GM19455 (cell line): Measurements from ENCODE around the gene PPFIA2.
A peak's percentile ranks its signal among the peaks of the same experiment; 100 is the strongest.
"Not testable (repeated sequence)": the region's sequence is repeated elsewhere in the genome, so short reads cannot be mapped to it uniquely, and the experiment has no call there.

ENCODE experiments used
- ATAC-seq: cut with Tn5 transposase; IDR thresholded peaks from one replicate; pipeline ENCODE4 v1.9.1; 2021; ENCODE audit not compliant: unreplicated experiment

PPFIA2 gene

GRCh38 chr12:81670759-81671158, 88.4 kb downstream of the PPFIA2 start:
- ATAC-seq, result no peak

GRCh38 chr12:81668475-81668874, 90.7 kb downstream of the PPFIA2 start:
- no peak for ATAC-seq

GRCh38 chr12:81659310-81659709, 99.8 kb downstream of the PPFIA2 start:
- ATAC-seq, result not testable (repeated sequence)

DNA sequence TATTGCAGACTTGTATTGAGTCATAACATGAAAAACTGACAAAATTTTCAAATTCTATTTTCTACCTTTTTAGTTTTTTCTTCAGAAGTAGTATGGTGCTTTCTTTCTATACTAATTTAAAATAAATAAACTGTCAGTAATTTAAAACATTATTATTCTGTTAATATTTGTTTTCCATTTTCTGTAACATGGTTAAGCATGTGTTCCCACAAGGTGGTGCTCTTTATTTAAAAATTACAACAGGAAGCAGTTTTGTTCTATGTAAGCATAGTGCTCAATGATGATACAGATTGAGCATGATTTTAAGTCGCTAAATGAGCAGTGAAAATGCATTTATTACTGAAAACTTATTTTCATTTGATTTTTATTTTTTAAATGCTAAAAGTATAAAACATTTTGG, 114.6 kb downstream of the PPFIA2 start:
- ATAC-seq, result peak; percentile 71

DNA sequence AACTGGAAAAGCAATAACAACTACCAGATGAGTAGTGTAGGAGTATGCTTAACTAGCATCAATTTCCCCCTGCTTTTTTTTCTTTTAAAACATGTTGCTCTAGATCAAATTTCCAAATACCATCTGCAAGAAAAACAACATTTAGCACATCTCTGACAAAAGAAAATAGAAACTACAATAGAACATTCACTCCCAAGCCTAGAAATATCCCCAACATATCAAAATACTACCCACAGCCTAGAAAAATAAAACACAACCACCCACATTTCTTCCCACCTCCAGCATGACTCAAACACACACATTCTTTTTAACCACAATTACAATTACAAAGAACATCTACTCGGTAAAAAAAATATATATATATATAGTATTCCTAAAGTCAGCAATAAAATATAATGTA, 120.0 kb downstream of the PPFIA2 start:
- ATAC-seq, result no peak

GRCh38 chr12:81633127-81633526, 126.0 kb downstream of the PPFIA2 start:
- ATAC-seq, result no peak

GRCh38 chr12:81627336-81628189, 131.6 kb downstream of the PPFIA2 start:
- ATAC-seq, result no peak

DNA sequence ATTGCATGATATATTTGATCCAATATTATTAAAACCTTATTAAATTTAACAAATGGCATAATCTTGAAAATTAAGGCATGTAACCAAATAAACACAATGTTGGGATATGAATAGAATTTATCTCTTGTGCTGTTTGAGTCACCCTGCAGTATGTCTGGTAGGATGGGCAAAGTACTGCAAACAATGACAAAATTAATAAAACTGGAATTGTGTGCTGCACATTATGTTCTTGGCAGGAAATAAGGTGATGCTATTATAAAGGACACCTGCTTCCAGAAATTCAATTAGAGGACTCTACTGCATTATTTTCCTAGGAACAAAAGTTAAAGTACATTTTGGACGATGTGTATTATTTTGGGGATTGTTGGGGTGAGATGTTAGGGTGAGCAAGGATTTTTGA, 132.7 kb downstream of the PPFIA2 start:
- ATAC-seq, result no peak

DNA sequence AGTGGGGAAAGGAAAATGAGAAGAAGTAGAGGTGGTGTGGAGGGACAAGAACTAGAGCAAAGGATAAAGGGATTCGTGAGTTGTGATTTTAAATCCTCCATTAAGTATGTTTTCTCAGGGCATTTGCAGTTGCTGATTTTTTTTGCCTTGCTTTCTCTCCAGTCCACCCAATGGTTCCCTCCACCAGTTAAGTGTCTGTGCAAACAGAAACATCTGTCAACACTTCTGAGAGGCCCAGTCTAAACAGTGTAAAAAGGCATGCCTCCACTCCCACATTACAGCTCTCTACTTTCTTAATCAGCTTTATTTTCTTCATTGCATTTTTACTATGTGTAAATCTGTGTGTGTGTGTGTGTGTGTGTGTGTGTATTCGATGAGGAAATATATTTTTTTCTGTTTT, 141.2 kb downstream of the PPFIA2 start:
- ATAC-seq, result no peak

DNA sequence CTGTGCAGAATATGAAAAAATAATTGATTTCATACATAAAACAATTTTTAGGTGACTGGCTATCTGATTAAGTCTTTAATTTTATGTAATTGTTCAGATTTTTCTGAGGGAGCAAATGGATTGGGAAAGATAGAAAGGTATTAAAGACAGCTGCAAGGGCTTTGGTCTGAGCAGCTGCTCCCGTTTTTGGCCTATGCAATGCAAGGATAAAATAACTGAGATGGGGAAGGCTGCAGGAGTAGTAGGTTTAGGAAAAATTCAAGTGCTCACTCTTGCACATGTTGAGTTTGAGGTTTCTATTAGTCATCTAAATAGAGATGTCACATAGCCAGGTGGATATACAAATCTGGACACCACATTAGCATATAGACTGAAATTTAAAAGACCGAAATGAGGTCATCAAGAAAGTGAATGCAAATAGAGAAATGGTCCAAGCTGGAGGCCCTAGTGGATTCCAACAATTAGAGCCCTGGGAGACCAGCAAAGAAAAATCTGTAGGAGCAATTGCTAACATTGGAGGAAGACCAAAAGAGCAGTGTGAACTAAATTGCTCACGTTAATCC, 144.0 kb downstream of the PPFIA2 start:
- no peak for ATAC-seq

- peak; percentile 77 for ATAC-seq
Measured at GRCh38 chr12:81610955-81611889, 147.9 kb downstream of the PPFIA2 start.

DNA sequence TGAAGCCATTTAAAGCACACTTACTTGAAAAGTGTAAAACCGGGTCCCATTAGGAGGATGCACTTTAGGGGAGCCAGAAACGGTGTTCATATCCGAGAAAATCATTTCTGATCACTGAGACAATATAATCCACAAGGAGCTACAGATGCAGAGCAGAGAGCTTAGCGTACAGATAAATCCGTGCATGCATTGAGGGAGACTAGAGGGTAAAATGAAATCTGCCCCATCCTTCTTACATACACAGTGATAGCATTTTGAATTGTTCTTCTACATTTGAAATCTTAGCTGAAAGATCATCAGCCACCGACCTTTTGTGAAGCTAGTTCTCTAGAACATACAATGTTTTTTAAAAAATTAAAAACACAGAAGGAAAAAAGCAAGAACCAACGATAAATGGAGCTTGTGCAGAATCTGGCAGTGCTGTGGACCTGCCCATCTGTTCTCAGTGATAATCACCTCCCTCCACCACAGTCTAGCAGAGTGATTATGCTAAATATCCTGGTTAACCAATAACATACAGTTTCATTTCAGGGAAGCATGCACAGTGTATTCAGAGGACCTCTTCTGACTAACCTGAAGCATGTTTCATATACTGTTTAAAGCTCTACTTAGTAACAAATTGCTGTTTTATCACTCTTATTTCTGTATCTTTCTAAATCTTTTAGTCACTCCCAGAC, 161.1 kb downstream of the PPFIA2 start:
- no peak for ATAC-seq

DNA sequence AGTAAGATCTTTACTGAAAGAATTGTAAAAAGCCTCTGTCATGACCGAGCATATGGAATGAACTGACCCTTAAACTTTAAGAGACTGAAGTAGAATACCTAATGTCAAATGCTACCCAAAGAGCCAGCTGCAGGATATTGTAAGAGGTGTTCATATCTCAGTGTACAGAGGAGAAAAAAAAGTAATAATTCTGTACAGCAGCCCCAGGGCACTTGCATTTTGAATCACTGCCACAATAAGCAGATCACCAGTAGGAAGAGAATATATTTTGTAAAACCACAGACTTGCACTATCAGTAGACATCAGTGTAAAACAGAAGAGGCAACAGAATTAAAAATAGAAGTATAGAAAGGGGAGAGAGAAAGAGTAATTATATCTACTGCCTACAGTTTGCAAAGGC, 162.6 kb downstream of the PPFIA2 start:
- no peak for ATAC-seq

- ATAC-seq, result no peak
Measured at GRCh38 chr12:81591256-81591655, 167.9 kb downstream of the PPFIA2 start.

GRCh38 chr12:81590703-81591102, 168.4 kb downstream of the PPFIA2 start:
- ATAC-seq, result not testable (repeated sequence)

DNA sequence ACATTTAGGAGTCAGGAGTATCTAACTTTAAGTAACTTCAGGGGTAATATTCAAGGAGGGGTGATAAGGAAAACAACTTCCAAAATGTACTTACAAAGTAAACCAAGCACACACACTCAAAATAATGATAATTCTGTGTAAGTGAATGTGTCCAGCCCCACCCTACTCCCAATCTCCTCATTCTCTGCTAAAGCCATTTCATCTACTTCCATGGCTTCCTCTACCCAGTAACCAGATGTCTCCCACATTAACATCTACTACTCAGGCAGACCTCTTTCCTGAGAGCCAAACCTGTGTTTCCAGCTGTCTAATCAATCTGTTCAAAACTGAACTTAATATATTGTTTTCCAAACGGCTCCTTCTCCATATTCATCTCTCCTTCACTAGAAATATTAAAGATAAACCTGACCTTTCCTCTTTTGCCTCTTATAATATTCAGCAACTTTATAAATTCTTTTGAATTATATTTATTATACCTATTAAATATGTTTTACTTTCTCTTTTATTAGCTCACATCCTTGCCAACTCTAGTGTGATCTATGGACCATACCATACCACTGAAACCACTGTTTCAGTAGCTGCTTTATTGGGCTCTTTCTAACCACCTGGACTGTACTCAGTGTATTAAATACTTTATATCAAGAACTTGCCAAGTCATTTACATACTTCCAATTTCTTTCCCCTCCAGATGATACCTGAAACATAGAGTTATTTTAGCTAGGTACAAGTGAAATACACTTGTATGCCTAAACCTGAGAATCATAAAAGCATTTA, 170.7 kb downstream of the PPFIA2 start:
- no peak for ATAC-seq

GRCh38 chr12:81585787-81586186, 173.4 kb downstream of the PPFIA2 start:
- no peak for ATAC-seq

DNA sequence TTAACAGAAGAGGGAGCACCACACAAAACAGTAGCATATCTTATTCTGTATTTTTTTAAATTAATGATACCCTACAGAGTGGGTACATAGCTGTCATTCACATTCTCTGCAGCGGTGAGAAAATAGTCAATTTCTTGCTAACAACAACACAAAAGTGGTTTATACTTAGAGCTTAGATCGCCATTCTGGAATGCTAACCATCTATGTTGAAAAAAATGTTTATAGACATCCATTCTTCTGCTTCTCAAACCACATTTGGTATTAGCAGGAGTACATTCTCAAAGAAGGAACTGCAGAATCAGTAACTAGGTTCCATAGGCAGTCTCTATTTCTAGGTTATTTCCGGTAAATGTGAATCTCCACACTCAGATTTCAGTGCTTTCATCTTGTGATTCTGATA, 185.9 kb downstream of the PPFIA2 start:
- ATAC-seq, result no peak

- ATAC-seq, result no peak
Measured at GRCh38 chr12:81572411-81572810, 186.7 kb downstream of the PPFIA2 start.

DNA sequence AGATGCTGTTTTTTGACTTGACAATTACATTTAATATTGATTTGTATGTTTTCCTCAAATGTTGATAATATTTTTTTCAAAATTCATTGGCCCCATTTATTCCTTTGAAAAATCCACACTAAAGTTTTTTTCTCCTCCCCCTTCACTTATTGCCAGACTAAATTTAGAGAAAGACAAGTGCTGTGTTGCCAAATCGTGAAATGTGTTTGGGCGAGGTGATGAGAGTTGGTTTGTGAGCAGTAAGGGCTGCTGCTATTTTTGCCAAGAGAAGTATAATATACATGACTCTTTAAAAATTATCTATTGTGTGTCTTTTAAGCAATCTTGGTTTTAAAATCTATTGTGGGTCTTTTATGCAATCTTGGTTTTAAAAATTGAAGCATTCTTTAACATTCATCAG, 188.9 kb downstream of the PPFIA2 start:
- no peak for ATAC-seq
